Prostate gland (tissue), 2 donors: ENCODE data around the gene JARID2.

Experiments
- POLR2A ChIP-seq: fragments of 450-650 bp; IDR thresholded peaks from one replicate; pipeline ENCODE4 v1.6.1; 2016; ENCODE audit warnings: antibody characterized with exemption, mild to moderate bottlenecking
- POLR2AphosphoS5 ChIP-seq: sonication (generic); formaldehyde crosslinking; IDR thresholded peaks from one replicate; pipeline ENCODE4 v1.6.1; 2017; ENCODE audit warnings: antibody characterized with exemption
- TF ChIP-seq, protein P1 (sequence below), 4 experiments: fragments of 200-600 bp in 2 of 4; fragments of 450-650 bp in 2 of 4; sonication (generic) in 2 of 4; IDR thresholded peaks; 1 replicate in 3 of 4; 2 replicates in 1 of 4; pipeline ENCODE4 v1.5.1; 2016 to 2019; ENCODE audit warnings: antibody characterized with exemption in 4 of 4, mild to moderate bottlenecking in 2 of 4, moderate library complexity in 2 of 4

- TF ChIP-seq, protein P1, sequence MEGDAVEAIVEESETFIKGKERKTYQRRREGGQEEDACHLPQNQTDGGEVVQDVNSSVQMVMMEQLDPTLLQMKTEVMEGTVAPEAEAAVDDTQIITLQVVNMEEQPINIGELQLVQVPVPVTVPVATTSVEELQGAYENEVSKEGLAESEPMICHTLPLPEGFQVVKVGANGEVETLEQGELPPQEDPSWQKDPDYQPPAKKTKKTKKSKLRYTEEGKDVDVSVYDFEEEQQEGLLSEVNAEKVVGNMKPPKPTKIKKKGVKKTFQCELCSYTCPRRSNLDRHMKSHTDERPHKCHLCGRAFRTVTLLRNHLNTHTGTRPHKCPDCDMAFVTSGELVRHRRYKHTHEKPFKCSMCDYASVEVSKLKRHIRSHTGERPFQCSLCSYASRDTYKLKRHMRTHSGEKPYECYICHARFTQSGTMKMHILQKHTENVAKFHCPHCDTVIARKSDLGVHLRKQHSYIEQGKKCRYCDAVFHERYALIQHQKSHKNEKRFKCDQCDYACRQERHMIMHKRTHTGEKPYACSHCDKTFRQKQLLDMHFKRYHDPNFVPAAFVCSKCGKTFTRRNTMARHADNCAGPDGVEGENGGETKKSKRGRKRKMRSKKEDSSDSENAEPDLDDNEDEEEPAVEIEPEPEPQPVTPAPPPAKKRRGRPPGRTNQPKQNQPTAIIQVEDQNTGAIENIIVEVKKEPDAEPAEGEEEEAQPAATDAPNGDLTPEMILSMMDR (IDR thresholded peaks at IDR 0.05), result peak in 1 of 4 experiments; percentile 10
- no peak for TF ChIP-seq POLR2AphosphoS5
- no peak for TF ChIP-seq POLR2A
Measured at GRCh38 chr6:15512126-15512525, 266.3 kb downstream of the JARID2 start.
